GDM1 (cell line): Measurements from ENCODE around the gene ARHGEF3.
"Not testable (repeated sequence)": the region's sequence is repeated elsewhere in the genome, so short reads cannot be mapped to it uniquely, and the experiment has no call there.

ENCODE experiments used
- DNase-seq: peaks from one replicate; lab custom pipeline; 2025; lab: John Stamatoyannopoulos, UW

Gene ARHGEF3

GRCh38 chr3:56772952-56773938, 28.5 kb downstream of the ARHGEF3 start:
- DNase-seq: no peak

GRCh38 chr3:56771376-56771775, 30.4 kb downstream of the ARHGEF3 start:
- DNase-seq: no peak

- no peak for DNase-seq
Observed at GRCh38 chr3:56769116-56769707, 32.5 kb downstream of the ARHGEF3 start.

GRCh38 chr3:56764904-56765547, 36.7 kb downstream of the ARHGEF3 start:
- no peak for DNase-seq

- no peak for DNase-seq
Observed at GRCh38 chr3:56764184-56764583, 37.6 kb downstream of the ARHGEF3 start.

- DNase-seq: no peak
Observed at GRCh38 chr3:56763233-56763632, 38.5 kb downstream of the ARHGEF3 start.

GRCh38 chr3:56762718-56763117, 39.0 kb downstream of the ARHGEF3 start:
- no peak for DNase-seq

- no peak for DNase-seq
Observed at GRCh38 chr3:56761887-56762651, 39.7 kb downstream of the ARHGEF3 start.

- DNase-seq: no peak
Observed at GRCh38 chr3:56761023-56761422, 40.7 kb downstream of the ARHGEF3 start.

- no peak for DNase-seq
Observed at GRCh38 chr3:56759532-56759931, 42.2 kb downstream of the ARHGEF3 start.

- DNase-seq: peak; percentile 15
Observed at GRCh38 chr3:56758539-56758981, 43.2 kb downstream of the ARHGEF3 start.

- not testable (repeated sequence) for DNase-seq
Observed at GRCh38 chr3:56758042-56758441, 43.7 kb downstream of the ARHGEF3 start.

GRCh38 chr3:56754741-56755417, 46.9 kb downstream of the ARHGEF3 start:
- DNase-seq: no peak

GRCh38 chr3:56753206-56753820, 48.4 kb downstream of the ARHGEF3 start:
- DNase-seq: no peak

GRCh38 chr3:56751056-56751707, 50.6 kb downstream of the ARHGEF3 start:
- no peak for DNase-seq

GRCh38 chr3:56748663-56749231, 53.0 kb downstream of the ARHGEF3 start:
- DNase-seq: no peak

GRCh38 chr3:56747150-56747549, 54.6 kb downstream of the ARHGEF3 start:
- DNase-seq: no peak

GRCh38 chr3:56744016-56744415, 57.7 kb downstream of the ARHGEF3 start:
- DNase-seq: no peak

GRCh38 chr3:56742887-56743286, 58.9 kb downstream of the ARHGEF3 start:
- no peak for DNase-seq

GRCh38 chr3:56739036-56739435, 62.7 kb downstream of the ARHGEF3 start:
- DNase-seq: no peak
